ENCODE measurements around the gene COL6A2.

COL6A2 gene

GRCh38 chr21:46116776-46117585 is 19.1 kb downstream of the COL6A2 start:
- DNase-seq: no peak

GRCh38 chr21:46117586-46118315 is 19.8 kb downstream of the COL6A2 start:
- no peak for DNase-seq

DNA sequence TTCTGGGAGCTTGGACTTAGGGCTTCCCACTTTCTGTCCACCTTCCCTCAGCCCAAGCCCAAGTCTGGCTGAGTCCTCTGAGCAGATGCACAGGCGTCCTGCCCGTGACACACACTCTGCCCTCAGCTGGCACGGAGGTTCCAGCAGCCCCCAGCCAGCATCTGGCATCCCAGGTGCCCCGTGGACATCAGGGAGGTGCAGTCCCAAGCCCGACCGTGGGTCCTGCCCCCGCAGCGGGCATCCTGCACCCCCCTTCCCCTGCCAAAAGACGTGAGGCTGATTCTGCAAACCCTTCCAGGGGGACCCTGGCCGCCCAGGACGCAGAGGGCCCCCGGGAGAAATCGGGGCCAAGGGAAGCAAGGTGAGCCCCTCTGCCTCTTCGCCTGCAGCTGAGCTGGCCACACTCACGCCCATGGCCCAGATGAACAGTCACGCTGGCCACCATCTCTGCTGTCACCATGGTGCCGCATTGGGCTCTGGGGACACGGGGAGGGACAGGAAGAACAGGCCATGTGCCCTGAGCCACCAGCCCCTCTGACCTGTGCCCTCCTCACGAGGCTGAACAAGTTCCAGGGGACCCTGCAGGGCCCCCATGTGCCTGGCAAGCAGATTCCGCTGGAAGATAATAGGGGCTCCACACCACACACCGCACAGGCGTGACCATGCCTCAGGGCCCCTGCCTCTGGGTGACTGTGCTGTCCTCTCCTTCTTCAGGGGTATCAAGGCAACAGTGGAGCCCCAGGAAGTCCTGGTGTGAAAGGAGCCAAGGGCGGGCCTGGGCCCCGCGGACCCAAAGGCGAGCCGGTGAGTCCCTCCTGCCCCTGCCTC is 20.6 kb downstream of the COL6A2 start:
- DNase-seq: no peak

- no peak for DNase-seq
Measured at GRCh38 chr21:46119144-46119636, 21.3 kb downstream of the COL6A2 start.

DNA sequence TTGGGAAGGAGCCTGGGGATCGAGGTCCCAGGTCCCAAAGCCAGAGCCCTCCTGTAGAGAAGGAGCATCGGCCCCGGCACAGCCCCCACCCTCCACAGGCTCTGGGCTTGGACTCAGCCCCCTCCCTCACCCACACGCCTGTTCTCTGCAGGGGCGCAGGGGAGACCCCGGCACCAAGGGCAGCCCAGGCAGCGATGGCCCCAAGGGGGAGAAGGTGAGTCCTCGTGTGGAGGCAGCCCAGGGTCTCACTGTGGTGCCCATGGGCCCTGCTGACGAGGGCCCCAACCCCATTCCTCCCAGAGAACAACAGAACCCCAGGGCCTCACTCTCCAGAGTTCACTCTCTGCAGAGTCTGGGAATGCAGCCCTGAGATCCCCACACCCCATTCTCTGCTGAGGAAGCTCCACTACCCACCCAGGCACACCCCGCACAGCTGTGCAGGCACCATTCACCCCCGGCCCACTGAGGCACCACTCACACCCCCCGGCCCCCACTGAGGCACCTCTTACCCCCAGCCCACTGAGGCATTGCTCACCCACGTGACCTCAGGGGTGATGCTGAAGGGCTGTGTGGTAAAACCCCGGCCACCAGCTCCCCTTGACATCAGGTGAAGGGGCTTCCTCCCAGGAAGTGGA is 21.8 kb downstream of the COL6A2 start:
- no peak for DNase-seq

DNA sequence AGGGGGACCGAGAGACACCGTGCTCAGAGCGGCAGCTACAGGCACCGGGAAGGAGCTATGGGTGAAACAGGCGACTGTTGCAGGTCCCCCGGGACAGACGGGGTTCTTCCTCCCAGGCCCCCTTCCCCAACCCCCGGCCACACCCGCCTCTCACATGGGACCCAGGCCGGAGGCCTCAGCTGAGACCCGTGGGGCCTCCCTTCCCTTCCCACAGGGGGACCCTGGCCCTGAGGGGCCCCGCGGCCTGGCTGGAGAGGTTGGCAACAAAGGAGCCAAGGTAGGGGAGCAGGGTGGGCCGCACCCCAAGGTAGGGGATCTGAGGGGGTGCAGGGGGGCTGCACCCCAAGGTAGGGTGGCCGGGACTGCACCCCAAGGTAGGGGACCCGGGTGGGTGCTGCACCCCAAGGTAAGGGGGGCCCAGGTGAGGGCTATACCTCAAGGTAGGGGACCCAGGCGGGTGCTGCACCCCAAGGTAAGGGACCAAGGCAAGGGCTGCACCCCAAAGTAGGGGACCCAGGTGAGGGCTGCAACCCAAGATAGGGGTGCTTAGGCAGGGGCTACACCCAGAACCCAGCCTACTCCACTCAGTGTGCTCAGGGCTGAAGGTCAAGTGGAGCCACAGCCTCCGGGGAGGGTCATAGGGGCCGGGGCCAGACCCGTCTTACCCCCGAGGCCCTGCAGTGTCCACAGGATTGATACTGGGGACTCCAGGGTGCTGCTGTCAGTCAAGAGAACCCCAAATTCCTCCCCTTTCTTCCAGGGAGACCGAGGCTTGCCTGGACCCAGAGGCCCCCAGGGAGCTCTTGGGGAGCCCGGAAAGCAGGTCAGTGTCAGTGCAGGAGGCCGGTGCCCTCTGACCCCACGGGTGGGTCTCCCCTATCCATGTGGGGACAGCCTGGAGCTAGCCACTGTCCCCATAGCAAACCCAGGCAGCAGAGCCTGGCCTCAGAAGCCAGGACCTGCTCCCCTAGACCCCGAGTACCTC is 22.7 kb downstream of the COL6A2 start:
- DNase-seq: no peak

- DNase-seq: no peak
Measured at GRCh38 chr21:46121286-46122221, 23.6 kb downstream of the COL6A2 start.

- no peak for DNase-seq
Measured at GRCh38 chr21:46122237-46122671, 24.3 kb downstream of the COL6A2 start.

GRCh38 chr21:46122758-46123683 is 25.1 kb downstream of the COL6A2 start:
- DNase-seq: no peak

- no peak for DNase-seq
Measured at GRCh38 chr21:46124083-46124925, 26.4 kb downstream of the COL6A2 start.

- DNase-seq: no peak
Measured at GRCh38 chr21:46124926-46125845, 27.3 kb downstream of the COL6A2 start.

- DNase-seq: no peak
Measured at GRCh38 chr21:46125846-46126301, 28.0 kb downstream of the COL6A2 start.

GRCh38 chr21:46126309-46127238 is 28.7 kb downstream of the COL6A2 start:
- no peak for DNase-seq

DNA sequence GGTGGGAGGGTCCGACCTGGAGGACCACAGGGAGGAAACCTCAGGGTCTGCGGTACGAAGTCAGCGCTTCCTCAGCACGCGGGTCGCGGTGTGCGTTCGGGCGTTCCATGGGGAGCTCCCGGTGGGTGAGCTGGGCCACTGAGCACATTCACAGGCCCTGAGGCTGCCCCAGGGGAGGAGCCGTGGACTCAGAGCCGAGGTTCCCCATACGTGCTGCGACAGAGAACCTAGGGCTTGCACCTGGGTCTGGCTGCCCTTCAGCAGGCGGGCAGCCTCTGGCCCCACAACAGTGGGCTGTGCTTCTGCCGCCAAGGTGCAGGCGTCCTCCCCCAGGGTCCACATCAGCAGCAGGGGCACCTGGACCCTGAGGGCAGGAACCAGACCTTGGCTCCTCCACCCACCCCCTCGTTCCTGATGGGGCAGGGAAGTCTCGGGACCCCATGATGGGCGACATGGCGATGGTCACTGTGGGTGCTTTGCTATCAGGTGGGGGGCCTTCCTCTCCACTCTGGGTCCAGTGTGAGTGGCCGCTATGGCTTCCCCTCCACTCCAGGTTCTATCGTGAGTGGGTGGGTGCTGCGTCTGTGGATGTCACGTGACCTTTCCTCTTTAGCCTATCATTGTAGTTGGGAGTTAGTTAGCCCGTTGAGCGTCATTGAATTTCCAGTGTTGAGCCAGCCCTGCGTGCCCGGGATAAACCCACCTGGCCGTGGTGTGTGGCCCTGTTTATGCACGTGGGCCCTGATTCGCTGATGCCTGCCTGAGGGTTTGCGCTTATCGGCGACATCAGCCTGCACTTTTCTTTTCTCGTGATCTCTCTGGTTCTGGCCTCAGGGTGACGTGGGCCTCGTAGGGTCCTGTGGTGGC is 29.6 kb downstream of the COL6A2 start:
- DNase-seq: no peak
